Caco-2 (cell line): ENCODE results near the gene ZNF12. TPM values are rescaled to one million over a fixed set of nuclear protein-coding genes. Genes with fewer than 3 reads are reported as not detected.
"Not testable (repeated sequence)": the region's sequence is repeated elsewhere in the genome, so short reads cannot be mapped to it uniquely, and the experiment has no call there.

ENCODE experiments used
- BruUV-seq: library from RNA; stranded (reverse); fragments of 400-500 nt; replicated peaks from 2 replicates; lab custom pipeline; 2021; lab: Mats Ljungman, UMichigan
- CTCF ChIA-PET: fragments of 300-600 bp; sonication (Branson Sonifier 250); formaldehyde crosslinking; loops from one replicate; lab custom pipeline; 2022; ENCODE audit warnings: antibody characterized with exemption; lab: Charles Lee
- POLR2A ChIA-PET: fragments of 300-600 bp; sonication (Branson Sonifier 250); formaldehyde crosslinking; loops from one replicate; lab custom pipeline; 2022; ENCODE audit warnings: antibody characterized with exemption; lab: Charles Lee
- DNase-seq, 2 experiments: peaks; one replicate each; pipeline versions ENCODE4 v3.0.0 to v3.0.0-alpha.2; 2020 to 2022
- H3K27me3 ChIP-seq: replicated peaks from 2 replicates; pipeline ENCODE4 v1.6.0; 2011; ENCODE audit warnings: low read length; ENCODE audit not compliant: control insufficient read depth, insufficient read depth
- H3K36me3 ChIP-seq: 2 replicates; pipeline ENCODE4 v1.5.1; 2011; ENCODE audit warnings: low read length; ENCODE audit not compliant: control insufficient read depth, insufficient read depth
- H3K4me1 ChIP-seq: fragments of 250-450 bp; sonication (Bioruptor Pico); 2 replicates; pipeline ENCODE4 v1.5.1; 2020; ENCODE audit warnings: mild to moderate bottlenecking
- H3K4me3 ChIP-seq: 2 replicates; pipeline ENCODE4 v1.5.1; 2011; ENCODE audit warnings: low read depth, mild to moderate bottlenecking, control low read depth, low read length
- H3K9me3 ChIP-seq: fragments of 250-450 bp; sonication (Bioruptor Pico); 2 replicates; pipeline ENCODE4 v1.5.1; 2020; ENCODE audit warnings: mild to moderate bottlenecking, moderate library complexity
- H3K27ac Mint-ChIP-seq: one replicate; pipeline ENCODE4 v1.8.0; 2022; ENCODE audit warnings: mixed read lengths; ENCODE audit not compliant: unreplicated experiment
- H3K27me3 Mint-ChIP-seq: one replicate; pipeline ENCODE4 v1.8.0; 2022; ENCODE audit warnings: mixed read lengths; ENCODE audit not compliant: insufficient read depth, unreplicated experiment
- H3K36me3 Mint-ChIP-seq: one replicate; pipeline ENCODE4 v1.8.0; 2022; ENCODE audit warnings: mild to moderate bottlenecking, mixed read lengths; ENCODE audit not compliant: insufficient read depth, unreplicated experiment
- H3K4me1 Mint-ChIP-seq: one replicate; pipeline ENCODE4 v1.8.0; 2022; ENCODE audit warnings: low read depth, mixed read lengths; ENCODE audit not compliant: unreplicated experiment
- H3K4me3 Mint-ChIP-seq: one replicate; pipeline ENCODE4 v1.8.0; 2022; ENCODE audit warnings: mild to moderate bottlenecking, moderate library complexity, mixed read lengths; ENCODE audit not compliant: unreplicated experiment
- H3K9me3 Mint-ChIP-seq: one replicate; pipeline ENCODE4 v1.8.0; 2022; ENCODE audit warnings: mixed read lengths; ENCODE audit not compliant: unreplicated experiment
- CTCF ChIP-seq, 2 experiments: fragments of 200-600 bp in 1 of 2; IDR thresholded peaks; 1 replicate in 1 of 2; 2 replicates in 1 of 2; pipeline versions ENCODE4 v1.5.1 to v1.8.0; 2011 to 2022; ENCODE audit warnings: antibody characterized with exemption in 1 of 2, control low read depth in 1 of 2, inconsistent platforms in 1 of 2, low read depth in 1 of 2, low read length in 1 of 2, mild to moderate bottlenecking in 1 of 2, moderate library complexity in 1 of 2; ENCODE audit not compliant: insufficient read depth in 1 of 2, severe bottlenecking in 1 of 2, unreplicated experiment in 1 of 2
- intact Hi-C: fragments of 100-400 bp; cut with micrococcal nuclease; formaldehyde crosslinking; loops from one replicate; pipeline ENCODE4 v1.10.0; 2022; ENCODE audit not compliant: unreplicated experiment
- total RNA-seq: library from RNA; stranded (reverse); gene quantifications from 2 replicates; pipeline ENCODE4 v1.2.3, GENCODE V29; 2022

The ZNF12 gene
- total RNA-seq, 1 experiment from 2014 or later: 30.4 TPM

DNA sequence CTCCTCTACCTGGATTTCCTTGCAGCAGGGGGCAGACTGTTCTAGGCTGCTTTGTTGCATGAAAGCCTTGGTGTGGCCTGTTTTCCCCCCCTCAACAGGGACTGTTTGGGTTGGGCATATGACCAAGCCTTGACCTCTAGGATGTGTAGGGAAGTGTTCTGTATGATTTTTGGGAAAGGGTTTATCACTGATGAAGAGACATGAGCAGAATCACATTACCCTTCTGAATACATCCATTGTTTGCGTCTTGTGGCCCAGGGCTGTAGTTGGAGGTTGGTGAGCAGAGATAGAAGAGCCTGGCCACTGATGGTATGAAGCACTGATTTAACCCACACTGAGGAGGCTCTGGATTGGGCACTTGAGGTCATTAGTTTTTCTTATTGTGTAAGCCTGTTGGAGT is 26.6 kb downstream of the ZNF12 start:
- Mint-ChIP-seq H3K9me3 (peaks cover 44% of the 10 kb centered on the region), H3K36me3 (peaks cover 26% of the 10 kb centered on the region), H3K27me3 (no peaks in the 10 kb centered on the region), H3K4me1 (no peaks in the 10 kb centered on the region), H3K27ac (no peak overlapping the region), H3K4me3 (no peak overlapping the region)
- Histone ChIP-seq H3K9me3 (peaks cover 71% of the 10 kb centered on the region), H3K4me1 (no peaks in the 10 kb centered on the region), H3K27me3 (no peaks in the 10 kb centered on the region), H3K4me3 (no peak overlapping the region), H3K36me3 (no peaks in the 10 kb centered on the region)
- DNase-seq: no peak
- ChIA-PET CTCF (no interaction called here), POLR2A (no interaction called here)
- TF ChIP-seq CTCF (IDR thresholded peaks at IDR 0.05; ENCODE audit: insufficient read depth in 1 of 2, low read depth in 1 of 2, low read length in 1 of 2, severe bottlenecking in 1 of 2, unreplicated experiment in 1 of 2): no peak
- BruUV-seq: no TSS peak
- intact Hi-C loops: no loop called here

- H3K36me3 ChIP-seq: no peaks in the 10 kb centered on the region
- peaks cover 68% of the 10 kb centered on the region for H3K9me3 ChIP-seq
- POLR2A ChIA-PET: interaction anchor here (0.7 kb wide), 1 partner anchor 232 kb away, joined by 3 read pairs; no protein-coding TSS in a partner anchor
- Mint-ChIP-seq H3K27me3 (no peaks in the 10 kb centered on the region), H3K4me1 (no peaks in the 10 kb centered on the region), H3K27ac (no peak overlapping the region), H3K4me3 (no peak overlapping the region), H3K9me3 (peaks cover 64% of the 10 kb centered on the region), H3K36me3 (no peaks in the 10 kb centered on the region)
- CTCF ChIA-PET: no interaction called here
- no peak overlapping the region for H3K4me3 ChIP-seq
- BruUV-seq: no TSS peak
- no peaks in the 10 kb centered on the region for H3K27me3 ChIP-seq
- no peak for TF ChIP-seq CTCF (IDR thresholded peaks at IDR 0.05; ENCODE audit: insufficient read depth in 1 of 2, low read depth in 1 of 2, low read length in 1 of 2, severe bottlenecking in 1 of 2, unreplicated experiment in 1 of 2)
- H3K4me1 ChIP-seq: no peaks in the 10 kb centered on the region
- intact Hi-C loops: no loop called here
- no peak for DNase-seq
These were observed 30.8 kb downstream of the ZNF12 start for GRCh38 chr7:6675807-6676405.

GRCh38 chr7:6670851-6671250 is 35.9 kb downstream of the ZNF12 start:
- H3K36me3 Mint-ChIP-seq, H3K27me3 Mint-ChIP-seq, H3K4me1 ChIP-seq, H3K4me1 Mint-ChIP-seq, H3K27ac Mint-ChIP-seq, BruUV-seq, intact Hi-C loops, H3K36me3 ChIP-seq, H3K27me3 ChIP-seq, POLR2A ChIA-PET, CTCF ChIA-PET, DNase-seq, H3K4me3 ChIP-seq, H3K4me3 Mint-ChIP-seq: not testable (repeated sequence)
- H3K9me3 ChIP-seq: peaks cover 45% of the 10 kb centered on the region
- peaks cover 63% of the 10 kb centered on the region for H3K9me3 Mint-ChIP-seq
